NT2/D1 (cell line): Measurements from ENCODE around the gene SPATA22.
"Not testable (repeated sequence)": the region's sequence is repeated elsewhere in the genome, so short reads cannot be mapped to it uniquely, and the experiment has no call there.

ENCODE experiments used
- YY1 ChIP-seq: IDR thresholded peaks from 2 replicates; pipeline ENCODE4 v1.6.1; 2011; ENCODE audit not compliant: insufficient read length, insufficient read depth
- ZNF274 ChIP-seq: IDR thresholded peaks from 2 replicates; pipeline ENCODE4 v1.6.1; 2011; ENCODE audit warnings: mild to moderate bottlenecking, low read depth, low read length

DNA sequence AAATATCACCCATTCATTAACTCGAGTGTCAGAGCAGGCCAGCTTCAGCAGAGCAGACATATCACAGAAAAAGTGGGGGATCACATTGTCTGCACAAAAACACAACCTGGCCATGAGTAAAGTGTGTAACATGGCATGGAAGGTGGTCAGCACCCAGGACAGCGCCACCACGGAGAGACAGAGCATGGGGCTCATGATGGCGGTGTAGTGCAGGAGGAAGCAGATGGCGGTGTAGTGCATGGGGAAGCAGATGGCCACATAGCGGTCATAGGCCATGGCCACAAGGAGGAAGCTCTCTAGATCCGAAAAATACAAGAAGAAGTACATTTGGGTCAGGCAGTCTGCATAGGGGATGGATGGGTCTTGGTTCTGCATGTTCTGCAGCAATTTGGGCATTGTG, 38.4 kb downstream of the SPATA22 start:
- not testable (repeated sequence) for TF ChIP-seq YY1, ZNF274
